ENCODE measurements around the gene DOCK11. TPM values are rescaled to one million over a fixed set of nuclear protein-coding genes. Genes with fewer than 3 reads are reported as not detected.

The DOCK11 gene
- total RNA-seq, 1 donor from 2014 or later, result 3.8 TPM

DNA sequence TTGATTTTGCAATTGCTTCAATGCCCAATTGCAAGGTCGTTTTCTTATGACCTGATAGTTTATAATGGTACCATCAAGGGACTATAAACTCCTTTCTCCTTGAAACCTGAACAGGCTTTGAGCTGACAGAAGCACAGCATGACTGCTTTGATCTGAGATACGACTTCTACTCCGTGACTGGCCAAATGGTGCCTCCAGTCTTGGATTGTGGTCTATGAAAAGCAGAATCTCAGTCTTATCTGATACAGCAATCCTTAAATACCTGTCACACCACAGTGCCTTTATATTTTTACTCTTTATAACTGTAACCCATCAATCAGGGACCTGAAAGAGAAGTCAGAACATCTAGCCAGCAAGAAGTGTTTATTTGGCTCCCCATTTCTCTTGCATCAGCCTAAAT is 93.1 kb downstream of the DOCK11 start:
- intact Hi-C loops (cut with micrococcal nuclease), result no loop called here
- DNase-seq, result no peak
- TF ChIP-seq, protein P1, sequence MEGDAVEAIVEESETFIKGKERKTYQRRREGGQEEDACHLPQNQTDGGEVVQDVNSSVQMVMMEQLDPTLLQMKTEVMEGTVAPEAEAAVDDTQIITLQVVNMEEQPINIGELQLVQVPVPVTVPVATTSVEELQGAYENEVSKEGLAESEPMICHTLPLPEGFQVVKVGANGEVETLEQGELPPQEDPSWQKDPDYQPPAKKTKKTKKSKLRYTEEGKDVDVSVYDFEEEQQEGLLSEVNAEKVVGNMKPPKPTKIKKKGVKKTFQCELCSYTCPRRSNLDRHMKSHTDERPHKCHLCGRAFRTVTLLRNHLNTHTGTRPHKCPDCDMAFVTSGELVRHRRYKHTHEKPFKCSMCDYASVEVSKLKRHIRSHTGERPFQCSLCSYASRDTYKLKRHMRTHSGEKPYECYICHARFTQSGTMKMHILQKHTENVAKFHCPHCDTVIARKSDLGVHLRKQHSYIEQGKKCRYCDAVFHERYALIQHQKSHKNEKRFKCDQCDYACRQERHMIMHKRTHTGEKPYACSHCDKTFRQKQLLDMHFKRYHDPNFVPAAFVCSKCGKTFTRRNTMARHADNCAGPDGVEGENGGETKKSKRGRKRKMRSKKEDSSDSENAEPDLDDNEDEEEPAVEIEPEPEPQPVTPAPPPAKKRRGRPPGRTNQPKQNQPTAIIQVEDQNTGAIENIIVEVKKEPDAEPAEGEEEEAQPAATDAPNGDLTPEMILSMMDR (IDR thresholded peaks at IDR 0.05; ENCODE audit: borderline replicate concordance), result no peak
- Histone ChIP-seq H3K4me3 (no peak overlapping the region), H3K9me3 (replicated peaks) (no peaks in the 10 kb centered on the region), H3K36me3 (no peaks in the 10 kb centered on the region), H3K27me3 (ENCODE audit: low read depth) (no peaks in the 10 kb centered on the region), H3K4me1 (no peaks in the 10 kb centered on the region), H3K27ac (replicated peaks) (no peak overlapping the region)

DNA sequence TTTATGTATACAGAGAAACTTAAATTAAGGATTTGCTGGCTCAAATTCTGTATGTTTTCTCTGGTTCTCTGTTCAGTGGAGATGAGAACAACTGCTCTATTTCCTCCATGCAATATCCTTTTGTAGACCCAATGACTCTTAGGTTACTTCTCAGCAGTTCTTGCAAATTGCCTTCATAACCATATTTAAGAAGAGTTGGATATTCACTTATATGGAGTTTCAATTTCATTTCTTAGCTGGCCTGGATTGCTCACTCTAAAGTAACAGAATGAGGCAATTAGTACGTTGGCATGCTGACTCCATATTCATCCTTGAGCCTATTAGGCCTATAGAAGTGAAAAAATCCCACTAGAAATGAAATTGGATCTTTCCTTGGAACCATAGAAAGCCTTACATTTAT is 93.6 kb downstream of the DOCK11 start:
- Histone ChIP-seq H3K9me3 (replicated peaks) (no peaks in the 10 kb centered on the region), H3K4me1 (no peaks in the 10 kb centered on the region), H3K27ac (replicated peaks) (no peak overlapping the region), H3K27me3 (ENCODE audit: low read depth) (no peaks in the 10 kb centered on the region), H3K36me3 (no peaks in the 10 kb centered on the region), H3K4me3 (no peak overlapping the region)
- TF ChIP-seq, protein P1 (IDR thresholded peaks at IDR 0.05; ENCODE audit: borderline replicate concordance), result no peak
- intact Hi-C loops (cut with micrococcal nuclease), result no loop called here
- DNase-seq, result no peak

DNA sequence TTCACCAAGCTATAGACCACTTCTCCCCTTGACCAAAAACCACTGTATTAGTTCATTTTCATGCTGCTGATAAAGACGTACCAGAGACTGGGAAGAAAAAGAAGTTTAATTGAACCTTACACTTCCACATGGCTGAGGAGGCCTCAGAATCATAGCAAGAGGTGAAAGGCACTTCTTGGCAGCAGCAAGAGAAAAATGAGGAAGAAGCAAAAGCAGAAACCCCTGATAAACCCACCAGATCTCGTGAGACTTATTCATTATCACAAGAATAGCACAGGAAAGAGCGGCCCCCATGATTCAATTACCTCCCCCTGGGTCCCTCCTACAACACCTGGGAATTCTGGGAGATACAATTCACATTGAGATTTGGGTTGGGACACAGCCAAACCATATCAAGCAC is 97.8 kb downstream of the DOCK11 start:
- Histone ChIP-seq H3K27ac (replicated peaks) (no peak overlapping the region), H3K27me3 (ENCODE audit: low read depth) (no peaks in the 10 kb centered on the region), H3K4me3 (no peak overlapping the region), H3K36me3 (no peaks in the 10 kb centered on the region), H3K4me1 (no peaks in the 10 kb centered on the region), H3K9me3 (replicated peaks) (no peaks in the 10 kb centered on the region)
- DNase-seq, result no peak
- intact Hi-C loops (cut with micrococcal nuclease), result no loop called here
- TF ChIP-seq, protein P1 (IDR thresholded peaks at IDR 0.05; ENCODE audit: borderline replicate concordance), result no peak

DNA sequence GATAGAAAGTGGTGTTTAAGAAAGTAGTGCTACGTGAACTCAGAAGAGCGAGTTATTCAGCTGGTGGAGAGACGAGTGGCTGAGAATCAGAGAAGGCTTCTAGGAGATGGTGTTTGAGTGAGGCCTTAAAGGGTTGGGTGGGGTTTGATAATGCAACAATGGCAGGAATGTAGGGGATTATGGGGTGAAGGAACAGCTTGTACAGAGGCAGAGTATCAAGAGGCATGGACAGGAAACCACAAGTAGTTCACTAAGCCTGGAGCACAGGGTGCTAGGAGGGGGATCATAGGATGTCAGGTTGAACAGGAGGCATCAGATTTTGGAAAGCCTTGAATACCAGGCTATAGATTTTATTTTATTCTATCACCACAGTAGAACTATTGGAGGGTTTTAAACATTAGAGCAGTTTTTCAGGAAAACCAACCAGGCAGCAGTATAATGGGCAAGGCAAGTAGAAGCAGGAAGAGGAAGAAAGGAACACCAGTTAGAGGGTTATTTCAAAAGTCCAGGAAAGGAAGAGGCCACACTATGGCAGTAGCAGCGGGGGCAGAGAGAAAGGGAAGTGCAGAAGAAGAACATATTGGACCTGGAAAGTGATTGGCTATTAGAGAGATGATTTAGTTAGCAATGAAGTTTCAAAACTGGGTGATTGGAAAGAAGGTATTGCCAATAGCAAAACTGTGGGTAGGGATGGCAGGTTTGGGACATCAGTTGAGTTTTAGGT is 99.2 kb downstream of the DOCK11 start:
- TF ChIP-seq, protein P1 (IDR thresholded peaks at IDR 0.05; ENCODE audit: borderline replicate concordance), result no peak
- H3K9me3 ChIP-seq (replicated peaks), result no peaks in the 10 kb centered on the region
- H3K27ac ChIP-seq (replicated peaks), result peak overlapping the region; percentile 12

DNA sequence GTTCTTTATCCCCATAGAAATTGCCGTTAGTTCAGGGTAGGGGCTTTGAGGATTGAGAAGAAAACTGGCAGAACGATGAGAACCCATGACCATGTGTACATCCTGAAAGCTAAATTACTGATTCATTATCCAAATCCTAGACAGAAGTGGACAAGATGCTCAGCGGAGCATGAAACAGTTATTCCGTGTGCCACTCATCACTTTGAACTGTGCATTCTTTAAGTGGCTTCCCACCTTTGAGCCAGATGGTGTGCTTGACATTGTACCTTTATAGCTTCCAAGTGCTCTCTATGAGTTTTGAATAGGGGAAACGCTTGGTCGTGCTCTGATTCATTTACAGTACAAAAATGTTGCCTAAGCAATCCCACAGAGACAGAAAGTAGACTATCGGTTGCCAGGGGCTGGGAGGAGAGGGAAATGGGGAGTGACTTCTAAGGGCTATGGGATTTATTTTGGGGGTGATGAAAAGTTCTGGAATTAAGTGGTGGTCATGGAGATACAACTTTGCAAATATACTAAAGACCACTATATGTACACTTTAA is 100.0 kb downstream of the DOCK11 start:
- TF ChIP-seq, protein P1 (IDR thresholded peaks at IDR 0.05; ENCODE audit: borderline replicate concordance), result no peak
- DNase-seq, result no peak
- Histone ChIP-seq H3K9me3 (replicated peaks) (no peaks in the 10 kb centered on the region), H3K36me3 (no peaks in the 10 kb centered on the region), H3K4me3 (no peak overlapping the region), H3K27ac (replicated peaks) (peak overlapping the region; percentile 30), H3K4me1 (no peaks in the 10 kb centered on the region), H3K27me3 (ENCODE audit: low read depth) (no peaks in the 10 kb centered on the region)
- intact Hi-C loops (cut with micrococcal nuclease), result no loop called here

More for the DNA sequence above, 99.2 kb downstream of the DOCK11 start:
- Histone ChIP-seq H3K4me1 (no peaks in the 10 kb centered on the region), H3K4me3 (no peak overlapping the region), H3K27me3 (ENCODE audit: low read depth) (no peaks in the 10 kb centered on the region), H3K36me3 (no peaks in the 10 kb centered on the region)
- no peak for DNase-seq
- intact Hi-C loops (cut with micrococcal nuclease), result no loop called here

Data from left ventricle myocardium inferior (tissue), 1 donor.